IPS-11a (cell line): ENCODE results near the gene ISY1.
A peak's percentile ranks its signal among the peaks of the same experiment; 100 is the strongest.
"Not testable (repeated sequence)": the region's sequence is repeated elsewhere in the genome, so short reads cannot be mapped to it uniquely, and the experiment has no call there.

Experiments used
- H3K4me3 ChIP-seq: one replicate; pipeline ENCODE4 v1.5.1; 2013; ENCODE audit warnings: low read depth, low read length, control low read depth

Gene ISY1

DNA sequence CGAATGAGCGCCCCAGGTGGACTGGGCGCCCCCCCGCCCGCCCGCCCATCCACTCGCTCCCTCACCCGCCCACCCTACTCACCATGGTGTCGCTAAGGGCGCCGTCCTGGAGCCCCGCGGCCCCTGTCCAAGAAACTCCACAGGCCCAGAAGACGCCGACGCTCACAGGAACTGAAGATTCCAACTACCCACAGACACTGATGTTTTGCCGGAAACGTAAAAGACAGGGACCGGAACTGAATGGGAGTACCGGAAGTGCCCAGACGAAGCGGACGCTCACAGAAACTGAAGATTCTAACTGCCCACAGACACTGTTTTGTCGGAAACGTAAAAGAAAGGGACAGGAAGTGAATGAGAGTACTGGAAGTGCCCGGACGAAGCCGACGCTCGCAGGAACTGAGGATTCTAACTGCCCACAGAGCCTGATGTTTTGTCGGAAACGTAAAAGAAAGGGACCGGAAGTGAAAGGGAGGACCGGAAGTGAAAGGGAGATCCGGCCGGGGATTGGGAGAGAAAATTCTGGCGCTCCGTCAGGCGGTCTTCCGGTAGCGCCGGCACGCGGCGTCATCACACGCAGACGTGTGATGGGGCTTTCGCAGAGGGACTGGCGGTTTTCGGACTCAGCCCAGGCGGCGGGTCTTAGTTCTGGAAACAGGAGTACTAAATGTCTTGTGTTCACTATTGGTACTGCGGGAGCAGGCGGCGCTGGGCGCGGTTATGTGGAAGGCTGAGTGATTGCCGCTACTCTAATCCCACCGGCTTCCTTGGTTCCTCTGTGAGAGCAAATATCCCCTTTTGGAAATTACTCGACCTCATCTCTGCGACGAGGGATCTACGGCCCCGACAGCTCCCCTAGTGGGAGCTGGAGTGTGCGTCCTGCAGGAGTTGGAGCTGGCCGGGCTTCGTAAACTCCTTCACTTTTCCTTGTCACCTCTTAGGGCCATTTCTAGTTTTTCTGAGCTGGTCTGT lies at the start of gene ISY1:
TSS of gene ISY1 (minus strand) at position 173 of the 969 bp plus-strand sequence. CDS start at position 85, 88 bp downstream.
- peak within 1 kb of the TSS; percentile 95 for H3K4me3 ChIP-seq

- no peak overlapping the region for H3K4me3 ChIP-seq
Measured at GRCh38 chr3:129207479-129207878, 46.6 kb upstream of the ISY1 start.

DNA sequence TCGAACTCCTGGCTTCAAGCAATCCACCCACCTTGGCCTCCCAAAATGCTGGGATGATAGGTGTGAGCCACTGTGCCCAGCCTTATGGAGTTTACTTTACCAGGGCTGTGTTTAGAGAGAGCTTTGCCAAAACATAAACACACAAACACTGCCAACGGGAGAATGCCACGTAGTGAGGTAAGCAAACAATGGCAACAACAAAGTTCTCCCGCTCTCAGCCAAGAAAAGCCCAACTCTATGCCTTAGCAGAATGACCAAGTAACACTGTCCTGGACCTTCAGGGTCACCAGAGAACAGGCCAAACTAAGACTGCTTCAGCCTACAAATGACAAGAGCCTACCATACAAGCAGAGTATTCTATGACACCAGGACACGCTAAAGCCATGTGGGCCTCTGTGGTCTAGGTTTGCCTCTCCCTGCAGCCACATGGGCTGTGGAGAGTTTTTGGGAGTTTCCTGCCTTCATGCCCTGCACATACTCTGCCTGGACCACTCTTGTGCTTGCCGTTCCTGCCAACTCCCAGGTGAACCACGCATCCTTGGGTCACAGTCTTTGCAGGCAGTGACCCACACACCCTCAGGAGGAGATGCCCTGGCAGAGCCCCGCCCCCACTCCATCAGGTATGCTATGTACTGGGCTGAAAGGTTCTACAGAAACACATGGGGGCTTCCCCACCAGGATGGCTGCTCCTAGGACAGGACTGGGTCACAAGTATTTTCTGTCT lies 44.4 kb upstream of the ISY1 start:
- no peak overlapping the region for H3K4me3 ChIP-seq

GRCh38 chr3:129204473-129204872 lies 43.6 kb upstream of the ISY1 start:
- no peak overlapping the region for H3K4me3 ChIP-seq

GRCh38 chr3:129199366-129199765 lies 38.5 kb upstream of the ISY1 start:
- no peak overlapping the region for H3K4me3 ChIP-seq

- H3K4me3 ChIP-seq: no peak overlapping the region
Measured at GRCh38 chr3:129197321-129197720, 36.5 kb upstream of the ISY1 start.

DNA sequence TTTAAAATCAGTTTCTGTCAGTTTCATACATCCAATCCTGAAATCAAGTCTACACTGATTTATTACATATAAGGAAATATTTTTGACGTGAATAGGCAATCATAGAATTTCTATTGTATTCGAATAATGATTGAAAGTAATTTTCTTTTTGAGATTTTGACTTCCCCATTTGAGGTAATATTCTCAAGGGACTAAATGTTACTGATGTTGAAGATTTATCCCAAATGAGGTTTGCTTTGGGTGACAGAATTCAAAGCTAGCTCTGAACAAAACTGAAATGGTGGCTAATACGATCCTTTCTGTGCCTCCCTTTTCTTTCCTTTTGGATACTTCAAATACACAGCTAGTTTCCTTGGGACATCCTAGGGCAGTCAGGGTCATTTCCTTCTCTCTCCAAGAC lies 35.7 kb upstream of the ISY1 start:
- no peak overlapping the region for H3K4me3 ChIP-seq

DNA sequence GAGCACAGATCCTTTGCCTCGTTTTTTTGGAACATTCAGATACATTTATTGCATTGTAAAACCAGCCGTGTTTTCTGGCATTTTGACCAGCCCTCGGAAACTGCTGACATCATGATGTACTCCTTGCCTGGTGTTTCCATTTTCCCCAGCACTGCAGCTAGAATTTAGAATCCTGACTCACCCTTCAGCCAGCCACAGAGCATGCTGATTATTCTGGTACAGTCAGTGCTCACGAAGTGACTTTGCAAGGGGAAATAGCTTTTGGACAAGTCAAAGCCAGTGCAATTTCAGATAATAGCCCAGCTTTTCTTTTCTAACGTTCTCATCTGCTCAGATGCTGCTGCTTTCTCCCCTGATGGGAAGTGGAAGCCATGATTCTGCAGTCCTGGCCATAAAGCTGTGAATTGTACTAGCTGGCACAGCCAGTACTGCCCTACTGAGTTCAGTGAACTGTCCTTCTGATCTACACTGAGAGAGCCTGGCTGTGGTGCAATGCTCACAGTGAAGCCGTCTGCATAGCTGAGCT lies 34.9 kb upstream of the ISY1 start:
- no peak overlapping the region for H3K4me3 ChIP-seq

DNA sequence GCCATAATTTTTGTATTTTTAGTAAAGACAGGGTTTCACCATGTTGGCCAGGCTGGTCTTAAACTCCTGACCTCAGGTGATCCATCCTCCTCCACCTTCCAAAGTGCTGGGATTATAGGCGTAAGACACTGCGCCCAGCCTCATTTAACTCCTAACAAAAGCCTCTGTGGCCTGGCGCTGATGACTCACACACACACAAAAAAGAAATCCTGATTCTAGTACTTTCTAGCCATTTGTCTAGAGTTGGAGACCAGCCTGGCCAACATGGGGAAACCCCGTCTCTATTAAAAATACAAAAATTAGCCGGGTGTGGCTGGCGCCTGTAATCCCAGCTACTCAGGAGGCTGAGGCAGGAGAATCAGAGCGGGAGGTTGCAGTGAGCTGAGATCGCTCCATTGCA lies 28.9 kb upstream of the ISY1 start:
- H3K4me3 ChIP-seq: not testable (repeated sequence)

- H3K4me3 ChIP-seq: no peak overlapping the region
Measured at GRCh38 chr3:129187857-129188256, 27.0 kb upstream of the ISY1 start.

GRCh38 chr3:129185783-129186182 lies 24.9 kb upstream of the ISY1 start:
- H3K4me3 ChIP-seq: no peak overlapping the region

- peak overlapping the region; percentile 94 for H3K4me3 ChIP-seq
Measured at GRCh38 chr3:129184784-129185542, 24.1 kb upstream of the ISY1 start.

- H3K4me3 ChIP-seq: peak overlapping the region; percentile 94
Measured at GRCh38 chr3:129184396-129184657, 23.5 kb upstream of the ISY1 start.

- H3K4me3 ChIP-seq: peak within 1 kb of the TSS; percentile 94
Measured at GRCh38 chr3:129183569-129184395, 22.9 kb upstream of the ISY1 start, which contains the start of gene CNBP. Gene CNBP, minus strand, starts transcription at chr3:129183896. Its CDS starts 12,139 bp downstream, at chr3:129171757.

DNA sequence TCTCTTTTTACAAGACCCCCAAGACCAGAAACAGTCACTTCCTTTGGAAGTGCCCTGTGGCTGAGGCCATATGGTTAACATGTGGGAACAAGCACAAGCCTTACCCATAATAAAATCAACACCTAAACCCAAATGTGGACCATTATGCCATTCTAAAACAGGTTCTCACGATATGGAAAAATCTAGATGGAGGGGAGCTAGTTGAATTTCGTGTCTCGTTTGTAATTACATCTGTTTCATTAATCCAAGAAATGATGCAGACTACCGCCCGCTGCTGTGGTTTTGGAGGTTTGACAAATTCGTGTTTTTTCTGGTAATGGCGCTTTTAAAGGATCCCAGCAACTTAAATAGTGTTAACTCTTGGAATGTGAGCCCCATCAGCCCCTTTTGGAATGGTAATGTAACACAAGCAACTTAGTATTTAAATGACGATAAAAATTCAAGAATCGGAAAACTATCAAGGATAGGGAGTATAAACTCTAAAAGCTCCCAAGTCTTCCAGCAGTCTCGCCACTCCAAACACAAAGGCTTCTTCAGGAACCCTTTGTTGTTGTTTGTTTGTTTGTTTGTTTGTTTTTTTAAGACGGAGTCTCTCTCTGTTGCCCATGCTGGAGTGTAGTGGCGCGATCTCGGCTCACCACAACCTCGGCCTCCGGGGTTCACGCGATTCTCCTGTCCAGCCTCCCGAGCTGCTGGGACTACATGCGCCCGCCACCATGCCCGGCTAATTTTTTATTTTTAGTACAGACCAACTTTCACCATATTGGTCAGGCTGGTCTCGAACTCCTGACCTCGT lies 21.7 kb upstream of the ISY1 start:
- peak overlapping the region; percentile 94 for H3K4me3 ChIP-seq

- peak overlapping the region; percentile 94 for H3K4me3 ChIP-seq
Measured at GRCh38 chr3:129181819-129182218, 21.0 kb upstream of the ISY1 start.

- no peak overlapping the region for H3K4me3 ChIP-seq
Measured at GRCh38 chr3:129180461-129180860, 19.6 kb upstream of the ISY1 start.

GRCh38 chr3:129176051-129176450 lies 15.2 kb upstream of the ISY1 start:
- H3K4me3 ChIP-seq: no peak overlapping the region

DNA sequence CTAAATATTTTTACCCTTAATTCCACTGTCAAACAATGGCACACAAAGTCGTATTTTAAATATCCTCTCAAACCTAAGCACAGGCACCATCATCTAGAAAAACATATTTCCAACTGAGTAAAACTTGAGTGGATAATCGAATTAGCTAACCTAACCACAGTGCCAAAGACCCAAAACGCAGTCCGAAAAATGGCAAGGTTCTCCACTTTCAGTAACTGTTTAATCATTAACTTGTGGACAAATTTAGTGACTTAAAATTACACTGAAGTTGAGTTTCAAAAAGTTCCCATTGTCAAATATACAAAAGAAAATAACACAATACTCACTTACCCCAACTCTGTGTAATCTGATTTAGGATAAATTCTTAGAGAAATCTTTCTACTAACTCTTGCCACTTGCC lies 12.9 kb upstream of the ISY1 start:
- H3K4me3 ChIP-seq: no peak overlapping the region
